ENCODE data around the gene ZNF333.

Gene ZNF333

DNA sequence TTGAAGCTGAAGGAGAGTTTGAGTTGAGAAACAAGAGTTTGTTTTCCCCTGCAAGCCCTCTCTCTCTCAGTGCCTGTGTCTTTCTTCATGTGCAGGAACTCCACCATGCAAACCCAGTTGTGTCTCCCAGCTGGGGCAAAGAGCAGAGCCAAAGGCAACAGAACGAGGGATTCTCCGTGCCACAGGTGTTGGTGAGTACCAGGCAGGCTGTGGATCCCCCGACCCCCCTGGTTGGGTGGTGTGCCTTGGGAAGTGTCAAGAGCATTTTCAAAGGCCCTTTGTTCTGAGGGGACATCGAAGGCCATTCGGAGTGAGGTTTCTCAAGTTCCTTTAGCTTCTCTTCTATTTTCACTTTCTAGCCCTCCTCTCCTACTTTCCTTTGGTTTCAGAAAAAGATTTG, 5.6 kb downstream of the ZNF333 start:
- H3K4me1 ChIP-seq (ENCODE audit: insufficient read depth, insufficient read length): no peaks in the 10 kb centered on the region
- no peak overlapping the region for H3K4me3 ChIP-seq (ENCODE audit: insufficient read length, low read depth)
- H3K36me3 ChIP-seq (ENCODE audit: insufficient read depth, insufficient read length, low read length): peaks cover 42% of the 10 kb centered on the region
- H3K27me3 ChIP-seq (ENCODE audit: insufficient read depth, insufficient read length): no peaks in the 10 kb centered on the region
- H3K9me3 ChIP-seq (ENCODE audit: insufficient read depth, low read length): no peaks in the 10 kb centered on the region
- DNase-seq (ENCODE audit: low read depth, low spot score): no peak
- H3K9ac ChIP-seq (ENCODE audit: insufficient read length, low read depth): no peak overlapping the region
- TF ChIP-seq SUZ12 (IDR thresholded peaks at IDR 0.05; ENCODE audit: extremely low read depth, insufficient read depth, insufficient read length) (no peak), YY1 (IDR thresholded peaks at IDR 0.05; ENCODE audit: insufficient read depth, insufficient read length) (no peak), ZNF274 (IDR thresholded peaks at IDR 0.05; ENCODE audit: low read depth, low read length) (no peak)

DNA sequence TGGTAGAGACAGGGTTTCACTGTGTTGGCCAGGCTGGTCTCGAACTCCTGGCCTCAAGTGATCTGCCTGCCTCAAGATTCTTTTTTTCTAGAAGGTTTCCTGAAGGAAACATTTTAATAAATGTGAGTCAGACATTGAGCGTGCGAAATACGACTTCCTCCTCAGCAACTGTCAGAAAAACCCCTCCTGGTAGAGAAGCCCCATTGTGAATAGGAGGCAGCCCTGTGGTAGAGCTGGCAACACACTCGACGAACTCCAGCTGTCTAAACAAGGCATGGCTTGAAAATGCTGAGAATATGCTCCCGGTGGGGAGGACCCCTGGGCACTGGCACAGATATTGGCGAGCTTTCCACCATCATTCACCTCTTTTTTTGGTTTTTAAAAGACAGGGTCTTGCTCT, 9.8 kb downstream of the ZNF333 start:
- Histone ChIP-seq H3K4me3 (ENCODE audit: insufficient read length, low read depth) (no peak overlapping the region), H3K27me3 (ENCODE audit: insufficient read depth, insufficient read length) (no peaks in the 10 kb centered on the region), H3K36me3 (ENCODE audit: insufficient read depth, insufficient read length, low read length) (peaks cover 60% of the 10 kb centered on the region), H3K9me3 (ENCODE audit: insufficient read depth, low read length) (no peaks in the 10 kb centered on the region; the same call in 1 of the 2 replicates), H3K9ac (ENCODE audit: insufficient read length, low read depth) (no peak overlapping the region), H3K4me1 (ENCODE audit: insufficient read depth, insufficient read length) (no peaks in the 10 kb centered on the region)
- no peak for TF ChIP-seq SUZ12 (IDR thresholded peaks at IDR 0.05; ENCODE audit: extremely low read depth, insufficient read depth, insufficient read length)
- TF ChIP-seq ZNF274 (IDR thresholded peaks at IDR 0.05; ENCODE audit: low read depth, low read length): no peak
- no peak for TF ChIP-seq YY1 (IDR thresholded peaks at IDR 0.05; ENCODE audit: insufficient read depth, insufficient read length)
- DNase-seq (ENCODE audit: low read depth, low spot score): no peak

DNA sequence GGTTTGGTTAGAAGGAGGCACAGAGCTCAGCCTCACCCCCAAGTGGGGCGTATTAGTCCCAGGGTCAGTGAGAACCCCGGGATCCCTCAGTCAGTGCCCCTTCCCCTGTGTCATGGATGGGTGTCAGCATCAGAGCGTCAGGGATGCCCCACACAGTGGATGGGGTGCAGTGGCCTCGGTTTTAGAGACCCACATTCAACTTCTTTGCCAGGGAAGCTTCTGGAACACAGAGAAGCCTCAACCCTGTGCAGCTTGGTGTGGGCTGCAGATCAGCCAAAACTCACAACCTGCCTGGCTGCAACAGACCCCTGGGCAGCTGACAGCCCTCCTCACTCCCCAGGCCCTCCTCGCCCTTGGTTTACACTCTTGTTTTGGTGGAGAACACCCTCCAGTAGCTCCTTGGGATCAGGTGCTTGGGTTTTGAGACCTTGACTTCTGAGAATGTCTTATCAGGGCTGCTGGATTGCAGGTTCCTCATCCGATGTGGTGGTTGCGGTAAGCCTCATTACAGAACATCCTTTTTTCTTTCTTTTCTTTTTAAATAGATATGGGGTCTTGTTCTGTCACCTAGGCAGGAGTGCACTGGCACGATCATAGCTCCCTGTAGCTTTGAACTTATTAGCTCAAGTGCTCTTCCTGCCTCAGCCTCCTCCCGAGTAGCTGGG, 11.0 kb downstream of the ZNF333 start:
- no peaks in the 10 kb centered on the region for H3K4me1 ChIP-seq (ENCODE audit: insufficient read depth, insufficient read length)
- H3K9me3 ChIP-seq (ENCODE audit: insufficient read depth, low read length): no peaks in the 10 kb centered on the region; the same call in 1 of the 2 replicates
- DNase-seq (ENCODE audit: low read depth, low spot score): no peak
- no peak overlapping the region for H3K4me3 ChIP-seq (ENCODE audit: insufficient read length, low read depth)
- no peaks in the 10 kb centered on the region for H3K27me3 ChIP-seq (ENCODE audit: insufficient read depth, insufficient read length)
- H3K36me3 ChIP-seq (ENCODE audit: insufficient read depth, insufficient read length, low read length): peaks cover 55% of the 10 kb centered on the region
- H3K9ac ChIP-seq (ENCODE audit: insufficient read length, low read depth): no peak overlapping the region
- TF ChIP-seq YY1 (IDR thresholded peaks at IDR 0.05; ENCODE audit: insufficient read depth, insufficient read length) (no peak), SUZ12 (IDR thresholded peaks at IDR 0.05; ENCODE audit: extremely low read depth, insufficient read depth, insufficient read length) (no peak), ZNF274 (IDR thresholded peaks at IDR 0.05; ENCODE audit: low read depth, low read length) (no peak)

DNA sequence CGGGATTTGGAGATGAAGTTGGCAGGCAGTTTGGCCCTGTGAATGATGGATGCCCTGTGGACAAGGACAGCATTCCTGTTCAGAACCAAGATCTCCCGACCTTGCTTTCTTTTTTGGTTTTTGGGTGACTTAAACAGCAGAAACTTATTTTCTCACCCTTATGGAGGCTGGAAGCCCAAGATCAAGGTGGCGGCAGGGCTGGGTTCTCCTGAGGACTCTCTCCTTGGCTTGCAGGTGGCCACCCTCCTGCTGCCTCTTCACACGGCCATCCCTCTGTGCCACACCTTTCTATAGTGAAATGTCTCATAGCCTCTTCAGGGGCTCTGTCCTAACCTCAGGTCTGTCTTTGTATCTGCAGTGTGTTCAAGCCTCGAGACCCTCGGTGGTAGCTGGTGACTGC, 14.0 kb downstream of the ZNF333 start:
- no peak overlapping the region for H3K4me3 ChIP-seq (ENCODE audit: insufficient read length, low read depth)
- no peaks in the 10 kb centered on the region for H3K4me1 ChIP-seq (ENCODE audit: insufficient read depth, insufficient read length)
- peaks cover 65% of the 10 kb centered on the region for H3K36me3 ChIP-seq (ENCODE audit: insufficient read depth, insufficient read length, low read length)
- no peak for DNase-seq (ENCODE audit: low read depth, low spot score)
- no peaks in the 10 kb centered on the region for H3K27me3 ChIP-seq (ENCODE audit: insufficient read depth, insufficient read length)
- no peak overlapping the region for H3K9ac ChIP-seq (ENCODE audit: insufficient read length, low read depth)
- no peaks in the 10 kb centered on the region; the same call in 1 of the 2 replicates for H3K9me3 ChIP-seq (ENCODE audit: insufficient read depth, low read length)
- TF ChIP-seq YY1 (IDR thresholded peaks at IDR 0.05; ENCODE audit: insufficient read depth, insufficient read length): no peak
- no peak for TF ChIP-seq SUZ12 (IDR thresholded peaks at IDR 0.05; ENCODE audit: extremely low read depth, insufficient read depth, insufficient read length)
- TF ChIP-seq ZNF274 (IDR thresholded peaks at IDR 0.05; ENCODE audit: low read depth, low read length): no peak

DNA sequence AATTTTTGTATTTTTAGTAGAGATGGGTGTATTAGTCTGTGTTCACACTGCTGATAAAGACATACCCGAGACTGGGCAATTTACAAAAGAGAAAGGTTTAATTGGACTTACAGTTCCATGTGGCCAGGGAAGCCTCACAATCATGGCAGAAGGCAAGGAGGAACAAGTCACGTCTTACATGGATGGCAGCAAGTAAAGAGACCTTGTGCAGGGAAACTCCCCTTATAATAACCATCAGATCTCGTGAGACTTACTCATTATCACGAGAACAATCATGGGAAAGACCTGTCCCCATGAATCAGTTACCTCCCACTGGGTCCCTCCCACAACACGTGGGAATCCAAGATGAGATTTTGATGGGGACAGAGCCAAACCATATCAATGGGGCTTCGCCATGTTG, 14.6 kb downstream of the ZNF333 start:
- Histone ChIP-seq H3K9ac (ENCODE audit: insufficient read length, low read depth) (no peak overlapping the region), H3K4me3 (ENCODE audit: insufficient read length, low read depth) (no peak overlapping the region), H3K4me1 (ENCODE audit: insufficient read depth, insufficient read length) (no peaks in the 10 kb centered on the region), H3K36me3 (ENCODE audit: insufficient read depth, insufficient read length, low read length) (peaks cover 64% of the 10 kb centered on the region), H3K27me3 (ENCODE audit: insufficient read depth, insufficient read length) (no peaks in the 10 kb centered on the region), H3K9me3 (ENCODE audit: insufficient read depth, low read length) (no peaks in the 10 kb centered on the region; the same call in 1 of the 2 replicates)
- TF ChIP-seq SUZ12 (IDR thresholded peaks at IDR 0.05; ENCODE audit: extremely low read depth, insufficient read depth, insufficient read length): no peak
- no peak for TF ChIP-seq ZNF274 (IDR thresholded peaks at IDR 0.05; ENCODE audit: low read depth, low read length)
- TF ChIP-seq YY1 (IDR thresholded peaks at IDR 0.05; ENCODE audit: insufficient read depth, insufficient read length): no peak
- DNase-seq (ENCODE audit: low read depth, low spot score): no peak

DNA sequence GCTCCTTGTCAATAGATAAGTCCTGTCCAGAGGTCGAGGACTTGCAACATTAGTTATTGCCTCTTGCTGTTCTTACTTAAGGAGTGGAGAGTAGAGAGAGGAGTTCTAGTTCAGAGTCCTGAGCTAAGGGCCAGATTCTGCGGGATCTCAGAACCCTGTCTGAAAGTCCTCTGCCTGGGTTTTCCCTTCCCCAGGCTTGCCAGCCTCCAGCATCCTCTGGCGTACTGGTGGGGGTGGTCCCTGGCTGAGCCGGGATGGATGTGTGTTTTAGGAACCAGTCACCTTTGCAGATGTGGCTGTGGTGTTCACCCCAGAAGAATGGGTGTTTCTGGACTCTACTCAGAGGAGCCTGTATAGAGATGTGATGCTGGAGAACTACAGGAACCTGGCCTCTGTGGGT, 26.0 kb downstream of the ZNF333 start:
- Histone ChIP-seq H3K4me1 (ENCODE audit: insufficient read depth, insufficient read length) (no peaks in the 10 kb centered on the region), H3K9ac (ENCODE audit: insufficient read length, low read depth) (no peak overlapping the region), H3K27me3 (ENCODE audit: insufficient read depth, insufficient read length) (no peaks in the 10 kb centered on the region), H3K36me3 (ENCODE audit: insufficient read depth, insufficient read length, low read length) (peaks cover 40% of the 10 kb centered on the region), H3K4me3 (ENCODE audit: insufficient read length, low read depth) (no peak overlapping the region), H3K9me3 (ENCODE audit: insufficient read depth, low read length) (peaks cover 59% of the 10 kb centered on the region)
- no peak for TF ChIP-seq ZNF274 (IDR thresholded peaks at IDR 0.05; ENCODE audit: low read depth, low read length)
- DNase-seq (ENCODE audit: low read depth, low spot score): no peak

DNA sequence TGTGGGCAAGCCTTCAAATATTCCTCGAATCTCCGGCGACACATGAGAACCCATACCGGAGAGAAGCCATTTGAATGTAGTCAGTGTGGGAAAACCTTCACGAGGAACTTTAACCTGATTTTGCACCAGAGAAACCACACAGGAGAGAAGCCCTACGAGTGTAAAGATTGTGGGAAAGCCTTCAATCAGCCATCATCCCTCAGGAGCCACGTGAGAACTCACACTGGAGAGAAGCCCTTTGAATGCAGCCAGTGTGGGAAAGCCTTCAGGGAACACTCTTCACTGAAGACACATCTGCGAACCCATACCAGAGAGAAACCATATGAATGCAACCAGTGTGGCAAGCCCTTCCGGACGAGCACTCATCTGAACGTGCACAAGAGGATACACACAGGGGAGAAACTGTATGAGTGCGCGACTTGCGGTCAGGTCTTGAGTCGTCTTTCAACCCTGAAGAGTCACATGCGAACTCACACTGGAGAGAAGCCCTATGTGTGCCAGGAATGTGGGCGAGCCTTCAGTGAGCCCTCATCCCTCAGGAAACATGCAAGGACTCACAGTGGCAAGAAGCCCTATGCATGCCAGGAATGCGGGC, 28.8 kb downstream of the ZNF333 start:
- peaks cover 76% of the 10 kb centered on the region for H3K9me3 ChIP-seq (ENCODE audit: insufficient read depth, low read length)
- H3K4me3 ChIP-seq (ENCODE audit: insufficient read length, low read depth): no peak overlapping the region
- no peak for DNase-seq (ENCODE audit: low read depth, low spot score)
- no peak overlapping the region for H3K9ac ChIP-seq (ENCODE audit: insufficient read length, low read depth)
- no peaks in the 10 kb centered on the region for H3K27me3 ChIP-seq (ENCODE audit: insufficient read depth, insufficient read length)
- no peaks in the 10 kb centered on the region for H3K4me1 ChIP-seq (ENCODE audit: insufficient read depth, insufficient read length)
- H3K36me3 ChIP-seq (ENCODE audit: insufficient read depth, insufficient read length, low read length): peaks cover 40% of the 10 kb centered on the region
- TF ChIP-seq SUZ12 (IDR thresholded peaks at IDR 0.05; ENCODE audit: extremely low read depth, insufficient read depth, insufficient read length): no peak
- TF ChIP-seq YY1 (IDR thresholded peaks at IDR 0.05; ENCODE audit: insufficient read depth, insufficient read length): no peak
- peak; percentile 98 for TF ChIP-seq ZNF274 (IDR thresholded peaks at IDR 0.05; ENCODE audit: low read depth, low read length)
